DMS153 (cell line): ENCODE results near the gene BSND.

Source experiments
- DNase-seq: peaks from one replicate; lab custom pipeline; 2025; lab: John Stamatoyannopoulos, UW

Gene BSND

DNA sequence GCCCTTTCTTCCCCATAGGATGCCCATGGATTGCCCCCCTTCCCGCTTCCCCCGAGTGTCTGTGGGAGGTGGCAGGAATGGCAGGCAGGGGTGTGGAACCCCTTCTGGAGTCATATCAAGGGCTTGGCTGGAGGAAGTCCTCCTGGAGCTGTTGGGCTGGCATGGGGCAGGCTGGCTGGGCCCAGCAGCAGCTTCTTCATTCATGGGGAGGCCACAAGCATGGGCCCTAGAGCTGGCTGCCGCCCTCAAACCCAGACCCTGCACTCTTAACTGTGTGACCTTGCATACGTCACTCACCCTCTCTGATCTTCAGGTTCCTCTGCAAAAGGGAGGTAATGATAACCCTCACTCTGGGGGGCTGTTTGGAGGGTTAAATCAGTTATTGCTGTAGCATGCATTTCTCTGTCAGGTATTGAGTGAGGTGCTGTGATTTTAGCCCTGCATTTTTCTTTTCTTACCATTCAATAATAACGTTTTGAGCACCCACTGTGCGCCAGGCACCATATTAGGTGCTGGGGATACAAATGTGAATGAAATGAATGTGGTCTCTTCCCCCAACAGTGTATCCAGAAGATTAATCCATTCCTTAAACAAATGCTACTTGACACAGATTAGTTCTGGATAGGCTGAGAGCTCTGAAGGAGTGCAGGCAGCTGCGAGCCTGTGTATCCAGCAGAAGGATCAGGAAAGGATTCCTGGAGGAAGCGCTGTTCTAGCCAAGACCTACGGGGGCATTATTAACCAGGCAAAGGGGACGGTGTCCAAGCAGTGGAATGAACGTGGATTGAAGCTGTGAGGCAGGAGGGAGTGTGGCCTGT is 49.9 kb downstream of the BSND start:
- DNase-seq: no peak

DNA sequence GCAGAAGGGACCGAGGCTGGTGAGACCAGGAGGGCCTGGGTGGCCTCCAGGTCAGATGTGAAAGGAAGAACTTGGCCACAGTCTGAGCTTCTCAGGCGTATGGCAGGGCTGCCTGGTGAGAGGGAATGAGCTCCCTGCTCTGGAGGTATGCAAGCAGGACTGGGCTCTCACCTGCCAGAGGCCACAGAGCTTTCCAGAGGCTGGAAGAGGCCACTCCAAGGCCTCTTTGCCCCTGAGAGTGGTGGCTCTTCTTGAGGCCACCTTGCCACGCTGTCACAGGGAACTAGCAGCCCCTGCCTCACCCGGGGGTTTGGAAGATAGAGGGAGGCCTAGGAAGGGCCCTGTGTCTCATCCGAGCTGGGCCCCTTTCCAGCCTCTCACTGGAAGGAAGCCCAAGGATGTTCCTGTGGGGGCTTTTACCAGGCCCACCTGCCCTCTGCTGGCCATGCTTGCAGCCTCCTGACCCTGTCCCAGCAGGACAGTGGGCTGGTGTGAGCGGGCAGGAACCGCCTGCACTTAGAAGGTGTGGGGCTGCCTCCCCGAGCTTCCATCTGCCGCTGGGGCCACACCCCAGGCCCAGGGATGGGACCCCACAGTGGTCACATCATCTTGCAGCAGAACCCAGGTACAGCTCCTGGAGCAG is 50.7 kb downstream of the BSND start:
- no peak for DNase-seq

DNA sequence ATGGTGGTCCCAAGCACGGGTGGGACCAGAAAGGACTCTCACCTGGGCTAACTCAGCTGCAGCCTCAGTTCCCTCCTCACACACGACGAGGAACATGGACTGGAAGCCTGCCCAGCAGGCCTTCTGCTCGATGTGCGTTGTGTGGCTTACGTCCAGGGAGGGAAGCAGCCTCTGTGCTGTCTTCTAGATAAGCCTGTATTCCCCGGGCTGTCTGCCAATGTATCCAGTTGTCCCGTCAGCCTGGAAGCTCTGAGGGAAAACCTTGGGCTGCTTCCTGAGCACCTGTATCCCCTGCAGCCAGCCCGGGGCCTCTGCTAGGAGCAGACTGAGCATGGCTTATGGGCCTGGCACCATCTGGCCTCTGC is 51.2 kb downstream of the BSND start:
- DNase-seq: no peak

DNA sequence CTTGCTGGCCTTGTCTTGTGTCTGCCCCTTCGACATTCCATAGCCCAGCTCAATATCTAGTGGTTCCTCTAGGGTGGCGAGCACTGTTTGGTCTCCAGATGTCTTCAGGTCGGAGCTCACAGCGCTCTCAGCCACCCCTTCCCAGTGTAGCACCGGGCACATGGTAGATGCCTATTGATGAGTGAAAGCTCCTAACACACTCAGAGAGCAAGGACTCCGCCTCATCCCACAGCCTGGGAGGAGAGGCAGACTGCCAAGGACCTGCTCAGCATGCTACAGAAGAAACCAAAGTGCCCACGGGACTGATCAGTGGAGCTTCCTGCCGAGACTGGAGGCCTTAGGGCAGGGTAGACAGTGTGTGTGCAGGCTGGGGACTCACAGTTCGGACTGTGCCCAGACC is 51.5 kb downstream of the BSND start:
- no peak for DNase-seq

DNA sequence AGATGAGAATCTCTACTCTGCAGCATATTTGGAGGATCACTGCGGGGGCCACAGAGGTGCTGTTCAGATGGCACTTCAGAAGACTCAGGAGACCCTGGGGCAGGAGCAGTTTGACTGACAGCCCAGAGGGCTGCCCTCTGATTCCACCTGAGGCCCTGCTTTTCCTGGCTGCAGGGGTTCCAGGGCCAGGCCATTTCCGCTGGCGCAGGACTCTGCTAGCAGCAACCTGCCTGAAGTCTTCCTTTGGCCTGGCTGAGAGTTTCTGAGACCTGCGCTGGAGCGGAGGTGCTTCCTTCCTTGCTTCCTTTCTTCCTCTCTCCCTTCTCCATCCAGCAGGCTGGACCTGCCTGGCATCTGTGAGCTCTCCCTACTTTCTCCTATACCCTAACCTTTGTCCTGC is 52.4 kb downstream of the BSND start:
- no peak for DNase-seq

DNA sequence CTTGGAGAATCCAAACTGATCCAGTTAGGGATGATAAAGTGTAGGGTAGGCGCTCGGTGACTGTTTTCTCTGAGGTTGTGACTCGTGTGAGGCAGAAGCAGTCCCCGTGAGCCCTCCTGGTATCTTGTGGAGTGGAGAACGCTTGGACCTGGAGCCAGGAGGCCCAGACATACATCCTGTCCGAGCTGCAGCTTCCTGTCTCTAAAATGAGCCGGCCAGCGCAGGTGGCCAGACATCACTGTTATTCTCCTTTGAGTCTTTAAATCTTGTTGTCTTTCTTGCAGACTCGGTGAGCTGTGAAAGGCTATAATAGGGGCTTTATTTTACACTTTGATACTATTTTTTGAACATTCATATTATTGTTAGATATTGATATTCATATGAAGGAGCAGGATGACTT is 52.9 kb downstream of the BSND start:
- no peak for DNase-seq

DNA sequence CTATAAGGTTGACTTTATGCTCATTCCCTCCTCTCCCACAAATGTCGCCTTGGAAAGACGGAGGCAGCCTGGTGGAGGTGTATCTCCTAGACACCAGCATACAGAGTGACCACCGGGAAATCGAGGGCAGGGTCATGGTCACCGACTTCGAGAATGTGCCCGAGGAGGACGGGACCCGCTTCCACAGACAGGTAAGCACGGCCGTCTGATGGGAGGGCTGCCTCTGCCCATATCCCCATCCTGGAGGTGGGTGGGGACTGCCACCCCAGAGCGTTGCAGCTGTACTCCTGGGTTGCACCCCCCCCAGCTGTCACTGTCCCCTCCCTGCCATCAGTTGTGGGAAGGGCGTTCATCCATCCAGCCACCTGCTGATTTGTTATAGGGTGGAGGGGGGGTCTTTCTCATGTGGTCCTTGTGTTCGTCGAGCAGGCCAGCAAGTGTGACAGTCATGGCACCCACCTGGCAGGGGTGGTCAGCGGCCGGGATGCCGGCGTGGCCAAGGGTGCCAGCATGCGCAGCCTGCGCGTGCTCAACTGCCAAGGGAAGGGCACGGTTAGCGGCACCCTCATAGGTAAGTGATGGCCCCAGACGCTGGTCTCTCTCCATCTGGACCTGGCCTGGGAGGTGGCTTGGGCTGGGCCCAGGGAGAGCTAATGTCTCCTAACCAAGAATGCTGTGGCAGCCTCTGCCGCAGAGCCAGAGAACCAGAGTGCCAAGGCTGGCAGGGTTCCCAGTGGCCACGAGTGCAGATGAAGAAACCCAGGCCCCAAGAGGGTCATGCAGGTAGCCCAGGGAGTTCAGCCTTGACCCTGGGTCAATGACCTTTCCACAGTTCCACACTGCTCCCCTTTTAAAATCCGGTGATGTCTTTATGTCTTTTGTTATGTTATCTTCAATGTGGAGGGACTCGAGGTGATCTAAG is 53.7 kb downstream of the BSND start:
- no peak for DNase-seq

DNA sequence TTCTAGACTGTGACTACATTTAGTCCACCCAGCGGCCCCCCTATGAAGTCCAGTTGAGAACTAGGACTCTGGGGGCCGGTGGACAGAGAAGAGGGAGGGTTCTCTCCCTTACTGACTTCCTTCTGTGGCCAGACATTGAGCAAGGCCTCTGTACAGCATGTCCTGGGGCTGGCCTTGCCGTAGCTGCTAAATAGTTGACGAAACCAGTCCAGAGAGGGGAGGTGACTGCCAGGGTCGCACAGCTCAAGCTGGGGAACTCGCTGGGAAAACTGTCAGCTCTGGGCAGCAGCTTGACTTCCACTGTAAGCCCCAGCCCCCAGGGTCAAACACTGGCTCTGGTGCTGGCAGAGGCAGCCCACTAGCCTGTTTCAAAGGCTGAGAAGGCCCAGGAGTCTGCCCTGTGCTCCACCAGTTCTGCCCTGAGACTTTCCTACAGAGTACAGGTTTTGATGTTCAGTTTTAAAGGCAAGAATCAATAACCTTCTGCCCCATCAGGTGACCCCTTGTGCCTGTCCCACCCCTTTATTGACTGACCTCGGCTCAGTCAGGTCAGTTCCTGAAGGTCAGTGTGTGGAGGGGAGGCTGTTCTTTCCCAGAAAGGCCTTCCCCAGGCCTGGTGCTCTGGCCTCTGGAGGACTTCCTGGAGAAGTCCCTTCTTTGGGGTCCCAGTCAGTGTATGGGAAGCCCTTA is 54.7 kb downstream of the BSND start:
- DNase-seq: no peak

DNA sequence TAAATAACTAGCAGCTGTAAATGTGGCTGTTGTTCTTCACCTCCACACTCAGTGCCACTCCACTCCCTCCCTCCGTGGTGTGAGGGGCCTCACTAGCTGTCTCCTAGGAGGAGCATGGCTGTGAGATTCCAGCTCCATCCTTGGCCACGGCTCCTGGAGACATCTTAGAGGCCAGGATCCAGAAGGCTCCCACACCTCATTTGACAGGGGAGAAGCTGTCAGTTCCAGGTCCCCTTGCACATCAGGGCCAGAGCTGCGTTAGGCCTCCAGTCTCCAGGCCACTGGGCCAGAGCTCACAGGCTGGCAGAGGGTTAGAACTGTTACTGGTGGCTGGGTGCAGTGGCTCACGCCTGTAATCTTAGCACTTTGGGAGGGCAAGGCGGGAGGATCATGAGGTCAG is 55.7 kb downstream of the BSND start:
- DNase-seq: no peak

DNA sequence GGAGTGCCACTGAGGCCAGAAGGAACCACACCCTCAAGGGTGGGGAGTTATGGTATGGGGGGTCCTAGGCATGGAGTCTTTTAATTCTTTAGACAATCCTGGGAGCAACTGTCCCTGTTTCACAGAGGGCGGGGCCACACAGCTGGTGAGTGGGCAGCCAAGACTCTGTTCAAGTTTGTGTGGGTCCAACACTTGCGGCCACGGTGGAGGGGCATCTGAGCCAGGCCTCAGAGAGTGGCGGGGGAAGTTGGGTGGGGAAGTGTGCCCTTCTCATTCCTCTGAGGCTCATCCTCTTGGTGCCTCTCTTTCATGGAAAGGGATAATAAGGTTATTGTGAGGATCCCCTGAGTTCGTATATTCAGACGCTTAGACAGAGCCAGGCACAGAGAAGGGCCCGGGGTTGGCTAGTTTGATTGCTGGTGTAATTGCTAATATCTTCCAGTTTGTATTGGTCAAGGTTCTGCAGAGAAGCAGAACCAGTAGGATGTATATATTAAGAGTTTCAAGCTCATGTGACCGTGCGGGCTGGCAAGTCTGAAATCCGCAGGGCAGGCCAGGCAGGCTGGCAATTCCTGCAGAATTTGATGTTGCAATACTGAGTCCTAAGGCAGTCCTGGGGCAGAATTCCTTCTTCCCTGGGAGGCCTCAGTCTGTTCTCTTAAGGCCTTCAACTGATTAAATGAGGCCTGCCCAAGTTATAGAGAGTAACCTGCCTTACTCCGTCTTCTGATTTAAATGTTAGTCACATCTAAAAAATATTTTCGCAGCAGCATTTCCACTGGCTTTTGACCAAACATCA is 56.5 kb downstream of the BSND start:
- DNase-seq: no peak

DNA sequence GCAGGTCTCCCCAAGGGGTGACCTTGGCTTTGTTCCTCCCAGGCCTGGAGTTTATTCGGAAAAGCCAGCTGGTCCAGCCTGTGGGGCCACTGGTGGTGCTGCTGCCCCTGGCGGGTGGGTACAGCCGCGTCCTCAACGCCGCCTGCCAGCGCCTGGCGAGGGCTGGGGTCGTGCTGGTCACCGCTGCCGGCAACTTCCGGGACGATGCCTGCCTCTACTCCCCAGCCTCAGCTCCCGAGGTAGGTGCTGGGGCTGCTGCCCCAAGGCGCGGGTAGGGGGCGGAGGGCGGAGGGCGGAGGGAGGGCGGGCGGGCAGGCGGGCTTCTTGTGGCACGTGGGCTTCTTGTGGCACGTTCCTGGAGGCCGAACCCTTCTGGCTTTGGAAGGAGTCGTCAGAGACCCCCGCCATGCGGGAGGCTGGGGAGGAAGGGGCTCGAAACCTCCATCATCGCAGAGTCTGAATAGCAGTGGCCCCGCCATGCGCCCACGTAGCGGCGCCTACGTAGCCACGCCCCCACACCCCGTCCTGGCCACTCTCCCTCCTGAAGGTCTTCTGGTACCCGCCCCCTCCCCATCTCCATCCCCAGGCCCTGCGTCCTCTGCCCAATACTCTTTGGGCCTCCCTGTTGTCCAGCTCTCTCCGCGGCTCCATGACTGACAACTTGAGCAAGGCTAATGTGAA is 57.4 kb downstream of the BSND start:
- DNase-seq: no peak

DNA sequence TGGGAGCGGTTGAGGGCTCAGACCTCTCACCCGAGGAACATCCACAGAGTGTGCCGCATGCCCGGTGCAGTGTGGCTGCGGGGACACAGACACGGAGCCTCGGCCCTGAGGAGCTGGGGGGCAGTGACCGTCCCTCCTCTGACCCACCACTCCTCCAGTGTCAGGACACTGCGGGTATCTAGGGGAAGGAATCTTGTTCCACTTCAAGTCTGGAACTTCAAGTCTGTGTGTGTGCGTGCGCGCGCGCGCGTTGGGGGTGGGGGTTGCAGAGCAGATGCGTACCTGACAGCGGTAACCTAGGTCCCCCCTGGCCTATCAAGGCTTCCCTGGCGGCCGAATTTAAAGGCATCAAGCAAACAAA is 57.9 kb downstream of the BSND start:
- no peak for DNase-seq

DNA sequence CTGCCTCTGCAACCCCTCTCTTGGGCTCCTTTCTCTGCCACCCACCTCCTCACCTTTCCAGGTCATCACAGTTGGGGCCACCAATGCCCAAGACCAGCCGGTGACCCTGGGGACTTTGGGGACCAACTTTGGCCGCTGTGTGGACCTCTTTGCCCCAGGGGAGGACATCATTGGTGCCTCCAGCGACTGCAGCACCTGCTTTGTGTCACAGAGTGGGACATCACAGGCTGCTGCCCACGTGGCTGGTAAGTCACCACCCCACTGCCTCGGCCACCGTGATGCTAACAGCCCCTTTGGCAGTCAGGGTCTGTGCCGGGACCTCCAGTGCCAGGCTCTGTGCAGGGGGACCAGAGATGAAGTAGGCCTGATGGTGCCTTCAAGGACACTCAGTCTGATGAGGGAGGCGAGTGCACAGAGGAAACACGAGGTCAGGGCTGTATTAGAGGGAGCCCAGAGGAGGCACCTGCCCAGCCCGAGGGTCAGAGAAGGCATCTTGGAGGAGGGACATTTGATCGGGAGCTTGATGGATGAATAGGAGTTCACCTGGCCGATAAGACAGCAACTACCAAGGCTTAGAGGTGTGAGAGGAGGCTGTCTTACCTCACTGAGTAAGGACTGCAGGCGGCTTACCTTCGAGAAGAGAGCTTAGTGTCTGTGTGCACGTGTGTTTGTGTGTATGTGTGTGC is 58.7 kb downstream of the BSND start:
- DNase-seq: no peak

DNA sequence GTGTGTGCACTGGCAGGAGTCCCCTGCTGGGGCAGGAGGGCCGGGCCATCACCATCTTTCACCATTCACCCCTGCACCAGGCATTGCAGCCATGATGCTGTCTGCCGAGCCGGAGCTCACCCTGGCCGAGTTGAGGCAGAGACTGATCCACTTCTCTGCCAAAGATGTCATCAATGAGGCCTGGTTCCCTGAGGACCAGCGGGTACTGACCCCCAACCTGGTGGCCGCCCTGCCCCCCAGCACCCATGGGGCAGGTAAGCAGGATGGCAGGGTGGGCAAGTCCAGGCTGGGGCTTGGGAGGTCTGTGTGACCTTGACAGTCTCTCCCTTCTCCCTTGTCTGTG is 59.2 kb downstream of the BSND start:
- DNase-seq: no peak

DNA sequence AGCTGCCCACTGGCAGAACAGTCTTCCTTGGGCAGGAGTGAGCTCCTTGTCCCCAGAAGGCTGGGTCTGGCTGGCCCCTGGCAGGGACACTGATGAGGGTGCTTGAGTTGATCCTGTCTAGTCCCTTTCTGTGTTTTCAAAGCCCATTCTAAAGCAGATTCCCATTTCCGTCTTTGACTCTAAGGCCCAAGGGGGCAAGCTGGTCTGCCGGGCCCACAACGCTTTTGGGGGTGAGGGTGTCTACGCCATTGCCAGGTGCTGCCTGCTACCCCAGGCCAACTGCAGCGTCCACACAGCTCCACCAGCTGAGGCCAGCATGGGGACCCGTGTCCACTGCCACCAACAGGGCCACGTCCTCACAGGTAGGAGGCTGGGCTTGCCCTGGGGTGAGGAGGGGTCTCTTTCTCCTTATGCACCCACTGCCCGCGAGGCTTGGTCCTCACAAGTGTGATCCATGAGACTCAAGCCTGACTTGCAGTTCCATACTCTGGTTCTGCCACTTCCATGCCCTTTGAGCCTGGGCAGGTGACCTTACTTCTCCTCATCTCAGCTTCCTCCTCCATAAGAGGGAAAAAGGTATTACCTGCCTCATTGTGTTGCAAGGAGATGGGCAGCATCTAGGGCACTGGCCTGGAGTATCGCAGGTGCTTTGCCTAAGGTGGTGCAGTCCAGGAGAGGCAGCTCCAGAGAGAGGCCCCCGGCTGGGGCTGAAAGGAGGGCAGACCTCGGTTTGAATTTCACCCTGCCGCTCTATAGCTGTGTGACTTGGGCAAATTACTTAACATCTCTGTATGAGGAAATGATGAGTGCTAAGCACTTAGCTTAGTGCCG is 60.8 kb downstream of the BSND start:
- no peak for DNase-seq

DNA sequence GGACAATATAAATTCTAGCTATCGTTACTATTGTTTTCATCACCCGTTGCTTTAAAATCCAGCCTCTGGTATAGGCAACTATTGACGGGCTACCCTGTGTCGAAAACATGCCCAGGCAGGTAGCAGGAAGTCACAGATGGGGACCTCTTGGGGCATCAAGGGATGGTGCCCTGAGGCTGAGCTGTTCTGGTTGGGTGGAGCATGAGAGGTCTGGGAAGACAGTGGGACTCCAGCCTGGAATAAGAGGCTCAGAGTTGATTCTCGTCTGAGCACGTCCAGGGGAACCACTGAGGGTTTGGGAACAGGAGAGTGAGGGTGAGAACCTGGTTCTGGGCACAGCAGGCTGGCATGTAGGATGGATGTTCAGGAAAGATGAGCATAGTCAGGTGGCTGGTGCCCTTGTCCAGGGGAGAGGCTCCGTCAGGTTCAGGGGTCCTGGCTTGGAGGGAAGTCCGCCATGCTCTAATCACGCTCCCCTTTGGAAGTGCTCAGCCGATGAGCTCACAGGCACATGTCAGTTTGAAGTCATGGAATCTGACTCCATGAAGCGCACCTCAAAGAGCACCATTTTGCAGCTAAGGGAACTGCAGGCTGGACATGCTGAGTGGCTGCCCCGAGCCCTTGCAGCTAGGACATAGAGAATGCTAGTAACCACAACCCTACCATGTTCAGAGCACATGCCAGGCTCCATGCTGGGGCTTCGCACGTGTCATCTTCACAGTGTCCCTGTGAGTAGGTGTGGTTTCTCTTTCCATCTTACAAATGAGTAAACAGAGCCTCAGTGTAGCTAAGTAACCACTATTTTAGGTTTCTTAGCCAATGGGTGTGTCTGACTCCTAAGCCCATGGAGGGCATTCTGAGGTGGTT is 61.6 kb downstream of the BSND start:
- no peak for DNase-seq

DNA sequence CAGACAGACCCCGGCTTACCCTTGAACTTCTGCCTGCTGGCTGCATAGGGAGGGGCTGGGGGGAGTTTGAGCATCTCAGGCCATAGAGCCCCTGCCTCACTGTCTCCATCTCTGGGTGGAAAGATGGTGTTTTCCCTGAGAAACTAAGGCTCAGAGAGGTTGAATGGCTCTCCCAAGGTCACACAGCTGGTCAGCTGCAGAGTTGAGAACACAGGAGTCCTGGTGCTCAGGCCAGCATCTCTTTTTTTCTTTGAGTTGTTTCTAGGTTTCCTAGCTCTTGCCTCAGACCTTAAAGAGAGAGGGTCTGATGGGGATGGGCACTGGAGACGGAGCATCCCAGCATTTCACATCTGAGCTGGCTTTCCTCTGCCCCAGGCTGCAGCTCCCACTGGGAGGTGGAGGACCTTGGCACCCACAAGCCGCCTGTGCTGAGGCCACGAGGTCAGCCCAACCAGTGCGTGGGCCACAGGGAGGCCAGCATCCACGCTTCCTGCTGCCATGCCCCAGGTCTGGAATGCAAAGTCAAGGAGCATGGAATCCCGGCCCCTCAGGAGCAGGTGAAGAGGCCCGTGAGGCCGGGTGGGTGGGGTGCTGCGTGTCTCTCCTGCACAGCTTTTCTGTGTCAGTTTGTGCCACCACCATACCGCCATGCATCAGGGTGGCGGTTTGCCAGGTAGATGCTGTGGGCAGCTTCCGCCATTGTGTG is 62.4 kb downstream of the BSND start:
- no peak for DNase-seq
